ENCODE measurements around the gene GIPC1. TPM values are rescaled to one million over a fixed set of nuclear protein-coding genes. Genes with fewer than 3 reads are reported as not detected.

Gene GIPC1
- total RNA-seq, 1 experiment from 2014 or later, result 103 TPM

DNA sequence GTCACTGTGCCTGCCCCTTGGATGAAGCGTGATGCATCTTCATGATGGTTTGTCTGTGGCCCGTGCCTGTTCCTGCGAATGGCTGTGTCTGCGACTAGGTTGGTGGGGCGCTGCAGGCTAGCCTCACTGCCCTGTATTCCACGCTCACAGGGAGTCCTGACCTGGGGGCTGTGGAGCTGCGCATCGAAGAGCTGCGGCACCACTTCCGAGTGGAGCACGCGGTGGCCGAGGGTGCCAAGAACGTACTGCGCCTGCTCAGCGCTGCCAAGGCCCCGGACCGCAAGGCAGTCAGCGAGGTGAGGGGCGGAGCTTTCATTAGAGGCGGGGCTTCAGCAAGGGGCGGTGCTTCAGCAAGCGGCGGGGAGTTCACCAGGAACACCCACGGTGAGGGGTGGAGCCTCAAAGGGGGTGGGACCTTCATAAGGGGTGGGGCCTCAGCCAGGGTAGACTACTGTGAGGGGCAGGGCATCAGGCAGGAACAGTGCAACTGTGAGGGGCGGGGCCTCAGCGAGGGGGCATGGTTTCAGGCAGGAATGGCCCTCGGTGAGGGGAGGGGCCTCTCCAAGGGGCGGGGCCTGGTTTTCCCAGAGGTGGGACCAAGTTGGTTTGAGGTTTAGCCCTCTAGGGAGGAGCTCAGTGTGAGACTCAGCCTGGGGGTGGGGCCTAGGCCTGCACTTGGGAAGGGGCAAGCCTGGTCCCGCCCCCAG is 45.6 kb downstream of the GIPC1 start:
- no peak for TF ChIP-seq POLR2A (IDR thresholded peaks at IDR 0.05; ENCODE audit: borderline replicate concordance, extremely low read depth, insufficient read depth, insufficient read length)
- no peak for TF ChIP-seq EGR1 (IDR thresholded peaks at IDR 0.05; ENCODE audit: low read depth)
- no peak for TF ChIP-seq ZFX (IDR thresholded peaks at IDR 0.05)
- TF ChIP-seq FOSL1 (IDR thresholded peaks at IDR 0.05; ENCODE audit: low read depth), result no peak
- TF ChIP-seq YY1 (IDR thresholded peaks at IDR 0.05; ENCODE audit: extremely low read depth, insufficient replicate concordance, low read depth, low read length), result no peak
- TF ChIP-seq CBX3 (IDR thresholded peaks at IDR 0.05; ENCODE audit: low read depth), result no peak
- no peak for TF ChIP-seq POLR2AphosphoS5 (IDR thresholded peaks at IDR 0.05; ENCODE audit: low read depth, low read length)
- no peak for TF ChIP-seq ELF1 (IDR thresholded peaks at IDR 0.05; ENCODE audit: borderline replicate concordance, low read depth)
- TF ChIP-seq, protein P1, sequence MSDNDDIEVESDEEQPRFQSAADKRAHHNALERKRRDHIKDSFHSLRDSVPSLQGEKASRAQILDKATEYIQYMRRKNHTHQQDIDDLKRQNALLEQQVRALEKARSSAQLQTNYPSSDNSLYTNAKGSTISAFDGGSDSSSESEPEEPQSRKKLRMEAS (IDR thresholded peaks at IDR 0.05), result no peak
- TF ChIP-seq JUND (IDR thresholded peaks at IDR 0.05), result no peak
- TF ChIP-seq SP1 (IDR thresholded peaks at IDR 0.05; ENCODE audit: low read depth), result no peak
- TF ChIP-seq, protein P2, sequence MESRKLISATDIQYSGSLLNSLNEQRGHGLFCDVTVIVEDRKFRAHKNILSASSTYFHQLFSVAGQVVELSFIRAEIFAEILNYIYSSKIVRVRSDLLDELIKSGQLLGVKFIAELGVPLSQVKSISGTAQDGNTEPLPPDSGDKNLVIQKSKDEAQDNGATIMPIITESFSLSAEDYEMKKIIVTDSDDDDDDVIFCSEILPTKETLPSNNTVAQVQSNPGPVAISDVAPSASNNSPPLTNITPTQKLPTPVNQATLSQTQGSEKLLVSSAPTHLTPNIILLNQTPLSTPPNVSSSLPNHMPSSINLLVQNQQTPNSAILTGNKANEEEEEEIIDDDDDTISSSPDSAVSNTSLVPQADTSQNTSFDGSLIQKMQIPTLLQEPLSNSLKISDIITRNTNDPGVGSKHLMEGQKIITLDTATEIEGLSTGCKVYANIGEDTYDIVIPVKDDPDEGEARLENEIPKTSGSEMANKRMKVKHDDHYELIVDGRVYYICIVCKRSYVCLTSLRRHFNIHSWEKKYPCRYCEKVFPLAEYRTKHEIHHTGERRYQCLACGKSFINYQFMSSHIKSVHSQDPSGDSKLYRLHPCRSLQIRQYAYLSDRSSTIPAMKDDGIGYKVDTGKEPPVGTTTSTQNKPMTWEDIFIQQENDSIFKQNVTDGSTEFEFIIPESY (IDR thresholded peaks at IDR 0.05; ENCODE audit: extremely low read depth, insufficient replicate concordance, low read length), result no peak
- no peak for TF ChIP-seq EZH2phosphoT487 (IDR thresholded peaks at IDR 0.05; ENCODE audit: borderline replicate concordance)
- TF ChIP-seq TCF7L2 (IDR thresholded peaks at IDR 0.05; ENCODE audit: borderline replicate concordance, extremely low read depth, insufficient read depth, insufficient read length), result no peak
- TF ChIP-seq, protein P3, sequence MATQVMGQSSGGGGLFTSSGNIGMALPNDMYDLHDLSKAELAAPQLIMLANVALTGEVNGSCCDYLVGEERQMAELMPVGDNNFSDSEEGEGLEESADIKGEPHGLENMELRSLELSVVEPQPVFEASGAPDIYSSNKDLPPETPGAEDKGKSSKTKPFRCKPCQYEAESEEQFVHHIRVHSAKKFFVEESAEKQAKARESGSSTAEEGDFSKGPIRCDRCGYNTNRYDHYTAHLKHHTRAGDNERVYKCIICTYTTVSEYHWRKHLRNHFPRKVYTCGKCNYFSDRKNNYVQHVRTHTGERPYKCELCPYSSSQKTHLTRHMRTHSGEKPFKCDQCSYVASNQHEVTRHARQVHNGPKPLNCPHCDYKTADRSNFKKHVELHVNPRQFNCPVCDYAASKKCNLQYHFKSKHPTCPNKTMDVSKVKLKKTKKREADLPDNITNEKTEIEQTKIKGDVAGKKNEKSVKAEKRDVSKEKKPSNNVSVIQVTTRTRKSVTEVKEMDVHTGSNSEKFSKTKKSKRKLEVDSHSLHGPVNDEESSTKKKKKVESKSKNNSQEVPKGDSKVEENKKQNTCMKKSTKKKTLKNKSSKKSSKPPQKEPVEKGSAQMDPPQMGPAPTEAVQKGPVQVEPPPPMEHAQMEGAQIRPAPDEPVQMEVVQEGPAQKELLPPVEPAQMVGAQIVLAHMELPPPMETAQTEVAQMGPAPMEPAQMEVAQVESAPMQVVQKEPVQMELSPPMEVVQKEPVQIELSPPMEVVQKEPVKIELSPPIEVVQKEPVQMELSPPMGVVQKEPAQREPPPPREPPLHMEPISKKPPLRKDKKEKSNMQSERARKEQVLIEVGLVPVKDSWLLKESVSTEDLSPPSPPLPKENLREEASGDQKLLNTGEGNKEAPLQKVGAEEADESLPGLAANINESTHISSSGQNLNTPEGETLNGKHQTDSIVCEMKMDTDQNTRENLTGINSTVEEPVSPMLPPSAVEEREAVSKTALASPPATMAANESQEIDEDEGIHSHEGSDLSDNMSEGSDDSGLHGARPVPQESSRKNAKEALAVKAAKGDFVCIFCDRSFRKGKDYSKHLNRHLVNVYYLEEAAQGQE (IDR thresholded peaks at IDR 0.05; ENCODE audit: low read depth), result no peak
- TF ChIP-seq, protein P4, sequence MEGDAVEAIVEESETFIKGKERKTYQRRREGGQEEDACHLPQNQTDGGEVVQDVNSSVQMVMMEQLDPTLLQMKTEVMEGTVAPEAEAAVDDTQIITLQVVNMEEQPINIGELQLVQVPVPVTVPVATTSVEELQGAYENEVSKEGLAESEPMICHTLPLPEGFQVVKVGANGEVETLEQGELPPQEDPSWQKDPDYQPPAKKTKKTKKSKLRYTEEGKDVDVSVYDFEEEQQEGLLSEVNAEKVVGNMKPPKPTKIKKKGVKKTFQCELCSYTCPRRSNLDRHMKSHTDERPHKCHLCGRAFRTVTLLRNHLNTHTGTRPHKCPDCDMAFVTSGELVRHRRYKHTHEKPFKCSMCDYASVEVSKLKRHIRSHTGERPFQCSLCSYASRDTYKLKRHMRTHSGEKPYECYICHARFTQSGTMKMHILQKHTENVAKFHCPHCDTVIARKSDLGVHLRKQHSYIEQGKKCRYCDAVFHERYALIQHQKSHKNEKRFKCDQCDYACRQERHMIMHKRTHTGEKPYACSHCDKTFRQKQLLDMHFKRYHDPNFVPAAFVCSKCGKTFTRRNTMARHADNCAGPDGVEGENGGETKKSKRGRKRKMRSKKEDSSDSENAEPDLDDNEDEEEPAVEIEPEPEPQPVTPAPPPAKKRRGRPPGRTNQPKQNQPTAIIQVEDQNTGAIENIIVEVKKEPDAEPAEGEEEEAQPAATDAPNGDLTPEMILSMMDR (IDR thresholded peaks at IDR 0.05 in 2 of 3, conservative IDR thresholded peaks at IDR 0.05 in 1 of 3; ENCODE audit: borderline replicate concordance in 1 of 3, insufficient read depth in 1 of 3, low read depth in 2 of 3, low read length in 2 of 3), result no peak
- intact Hi-C loops (cut with micrococcal nuclease), result no loop called here
- POLR2A ChIA-PET, result interaction anchor here (1.5 kb wide), 1 partner anchor 12 kb away, joined by 5 read pairs; no protein-coding TSS in a partner anchor

More for the DNA sequence above, 45.6 kb downstream of the GIPC1 start:
- Histone ChIP-seq H3K36me3 (ENCODE audit: control insufficient read depth in 1 of 2, insufficient read depth in 2 of 2, low read length in 2 of 2) (peaks cover 22 to 39% of the 10 kb centered on the region in 2 experiments; a peak in 3 of 4 replicates), H3K9me2 (ENCODE audit: insufficient read depth) (no peaks in the 10 kb centered on the region), H3K4me1 (ENCODE audit: control insufficient read depth in 1 of 2, insufficient read depth in 2 of 2, low read length in 2 of 2) (peaks cover 0 to 24% of the 10 kb centered on the region in 2 experiments; a peak in 2 of 4 replicates), H2AFZ (ENCODE audit: low read depth, low read length, poor library complexity, severe bottlenecking) (no peak overlapping the region), H3K4me3 (replicated peaks in 1 of 2; ENCODE audit: low read depth in 1 of 2, low read length in 2 of 2) (no peak overlapping the region), H3K9me3 (ENCODE audit: control insufficient read depth in 1 of 2, insufficient read depth in 1 of 2, low read depth in 1 of 2, low read length in 2 of 2) (no peaks in the 10 kb centered on the region), H4K20me1 (ENCODE audit: insufficient read depth) (no peaks in the 10 kb centered on the region), H3K27ac (ENCODE audit: low read depth, low read length) (no peak overlapping the region), H3K79me2 (ENCODE audit: insufficient read depth, low read length) (no peaks in the 10 kb centered on the region; the same call in 1 of the 2 replicates), H3K9ac (ENCODE audit: low read length) (no peak overlapping the region), H3K27me3 (ENCODE audit: insufficient read depth, low read length) (no peaks in the 10 kb centered on the region), H3K4me2 (ENCODE audit: low read length) (no peak overlapping the region)
- CTCF ChIA-PET, result interaction anchor here (1.0 kb wide), 1 partner anchor 314 kb away, joined by 4 read pairs; the partner anchor contains the start of gene ASF1B
- ATAC-seq (peak; percentile 98), DNase-seq (ENCODE audit: low read depth, low spot score) (peak; percentile 87)
- RAD21 ChIA-PET (ENCODE audit: low non-redundant PET in 1 of 2, low total read pairs in 2 of 2, uncharacterized antibody in 2 of 2, unreplicated experiment in 2 of 2), result interaction anchor here in 1 of 2 experiments (1.0 kb wide), 1 partner anchor 12 kb away, joined by 3 read pairs; no protein-coding TSS in a partner anchor
- BruUV-seq (replicated peaks), result no TSS peak

All from HCT116 (cell line).